ENCODE data around the gene GNL1.

GRCh38 chr6:30515944-30516753 is 40.1 kb downstream of the GNL1 start:
- no peak for TF ChIP-seq CTCF (optimal IDR thresholded peaks at IDR 0.05 in 1 of 3, IDR thresholded peaks at IDR 0.05 in 1 of 3, conservative IDR thresholded peaks at IDR 0.05 in 1 of 3; ENCODE audit: extremely low read depth in 1 of 3, insufficient read depth in 2 of 3, low read length in 3 of 3)
- TF ChIP-seq EZH2 (IDR thresholded peaks at IDR 0.05; ENCODE audit: low read length), result no peak
